Panc1 (cell line): ENCODE measurements around the gene DYNC1I1. TPM values are rescaled to one million over a fixed set of nuclear protein-coding genes. Genes with fewer than 3 reads are reported as not detected.

Source experiments
- ATAC-seq: fragments of 200-7000 bp; cut with Tn5 transposase; 2 replicates; pipeline ENCODE4 v1.9.1; 2020; ENCODE audit warnings: mild to moderate bottlenecking, moderate library complexity
- BruUV-seq: library from RNA; stranded (reverse); fragments of 400-500 nt; replicated peaks from 2 replicates; lab custom pipeline; 2021; lab: Mats Ljungman, UMichigan
- CTCF ChIA-PET: fragments of 300-600 bp; sonication (Branson Sonifier 250); formaldehyde crosslinking; loops from one replicate; lab custom pipeline; 2022; ENCODE audit warnings: antibody characterized with exemption; lab: Charles Lee
- POLR2A ChIA-PET: fragments of 300-600 bp; sonication (Branson Sonifier 250); formaldehyde crosslinking; loops from one replicate; lab custom pipeline; 2022; ENCODE audit warnings: antibody characterized with exemption; lab: Charles Lee
- DNase-seq: peaks from one replicate; pipeline ENCODE4 v3.0.0-alpha.2; 2010; ENCODE audit warnings: low read depth, low spot score
- H3K27ac ChIP-seq: 2 replicates; pipeline ENCODE4 v1.5.1; 2011; ENCODE audit warnings: mild to moderate bottlenecking, low read length, inconsistent platforms
- H3K27me3 ChIP-seq: fragments of 200-500 bp; sonication (Bioruptor generic); 2 replicates; pipeline ENCODE4 v1.6.0; 2014; ENCODE audit warnings: low read length, inconsistent platforms; ENCODE audit not compliant: control insufficient read depth, insufficient read depth
- H3K36me3 ChIP-seq: fragments of 200-500 bp; sonication (Bioruptor generic); 2 replicates; pipeline ENCODE4 v1.5.1; 2014; ENCODE audit warnings: inconsistent platforms, mild to moderate bottlenecking, low read length, moderate library complexity; ENCODE audit not compliant: control insufficient read depth, insufficient read depth
- H3K4me1 ChIP-seq: 2 replicates; pipeline ENCODE4 v1.5.1; 2011; ENCODE audit warnings: inconsistent platforms, mild to moderate bottlenecking, low read length, moderate library complexity; ENCODE audit not compliant: control insufficient read depth, insufficient read depth
- H3K4me3 ChIP-seq, 2 experiments: 2 replicates each; pipeline ENCODE4 v1.5.1; 2011 to 2012; ENCODE audit warnings: low read depth in 2 of 2, low read length in 2 of 2, mild to moderate bottlenecking in 2 of 2, inconsistent platforms in 1 of 2, moderate library complexity in 1 of 2
- H3K9me3 ChIP-seq: fragments of 200-500 bp; sonication (Bioruptor generic); 2 replicates; pipeline ENCODE4 v1.5.1; 2014; ENCODE audit warnings: low read depth, mild to moderate bottlenecking, inconsistent platforms, low read length, moderate library complexity; ENCODE audit not compliant: control insufficient read depth, insufficient read depth
- POLR2AphosphoS5 ChIP-seq: IDR thresholded peaks from 2 replicates; pipeline ENCODE4 v1.6.1; 2012; ENCODE audit warnings: mild to moderate bottlenecking, low read depth, low read length, moderate library complexity
- SIN3A ChIP-seq: IDR thresholded peaks from 2 replicates; pipeline ENCODE4 v1.6.1; 2012; ENCODE audit warnings: low read depth, mild to moderate bottlenecking, low read length, moderate library complexity, borderline replicate concordance; ENCODE audit not compliant: insufficient read depth
- TCF7L2 ChIP-seq: IDR thresholded peaks from 2 replicates; pipeline ENCODE4 v1.6.1; 2011; ENCODE audit warnings: mild to moderate bottlenecking, low read depth, low read length, inconsistent platforms
- in situ Hi-C: cut with HindIII; loops from 2 replicates; pipeline ENCODE4 v1.10.0; 2016; ENCODE audit warnings: low sequenced_read_pairs, low pct_unique_long_range_greater_than_20kb
- intact Hi-C: fragments of 100-400 bp; cut with micrococcal nuclease; formaldehyde crosslinking; loops from one replicate; pipeline ENCODE4 v1.10.0; 2022; ENCODE audit not compliant: unreplicated experiment
- total RNA-seq: library from RNA; stranded (reverse); gene quantifications from one replicate; pipeline ENCODE4 v1.2.1, GENCODE V29; 2021; ENCODE audit not compliant: unreplicated experiment
- TF ChIP-seq, protein P1 (sequence below), 2 experiments: IDR thresholded peaks; 2 replicates each; pipeline ENCODE4 v1.6.1; 2011 to 2012; ENCODE audit warnings: low read depth in 2 of 2, control low read depth in 1 of 2, low read length in 1 of 2, mild to moderate bottlenecking in 1 of 2, moderate library complexity in 1 of 2; ENCODE audit not compliant: insufficient read depth in 1 of 2
- TF ChIP-seq, protein P2 (sequence below): fragments of 450-650 bp; IDR thresholded peaks from 2 replicates; pipeline ENCODE4 v1.5.1; 2017; ENCODE audit warnings: mild to moderate bottlenecking

Gene DYNC1I1
- total RNA-seq, 1 experiment from 2014 or later: 0.13 TPM

DNA sequence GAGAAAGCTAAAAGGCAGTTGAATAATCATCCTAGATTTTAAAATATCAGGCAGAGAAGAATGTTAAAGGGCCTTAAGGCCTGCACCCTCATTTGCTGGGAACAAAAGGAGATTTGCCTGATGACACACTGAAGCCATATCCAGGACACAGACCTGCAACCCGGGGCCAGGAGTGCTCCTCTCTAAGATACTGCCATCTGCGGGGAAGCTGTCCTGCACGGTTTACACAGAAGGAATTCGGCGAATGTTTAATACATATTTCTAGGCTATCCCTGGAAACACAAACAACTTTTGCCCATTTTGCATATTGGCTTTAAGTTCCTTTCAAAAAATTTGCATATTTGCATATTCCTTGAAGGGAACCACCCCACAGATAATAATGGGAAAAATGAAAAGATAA, 52.3 kb downstream of the DYNC1I1 start:
- no peak overlapping the region for H3K27ac ChIP-seq
- POLR2A ChIA-PET: no interaction called here
- BruUV-seq: no TSS peak
- no peaks in the 10 kb centered on the region for H3K36me3 ChIP-seq
- in situ Hi-C loops: no loop called here
- no peak overlapping the region for H3K4me3 ChIP-seq
- DNase-seq: no peak
- no peaks in the 10 kb centered on the region for H3K27me3 ChIP-seq
- CTCF ChIA-PET: no interaction called here
- H3K4me1 ChIP-seq: no peaks in the 10 kb centered on the region
- TF ChIP-seq, protein P1, sequence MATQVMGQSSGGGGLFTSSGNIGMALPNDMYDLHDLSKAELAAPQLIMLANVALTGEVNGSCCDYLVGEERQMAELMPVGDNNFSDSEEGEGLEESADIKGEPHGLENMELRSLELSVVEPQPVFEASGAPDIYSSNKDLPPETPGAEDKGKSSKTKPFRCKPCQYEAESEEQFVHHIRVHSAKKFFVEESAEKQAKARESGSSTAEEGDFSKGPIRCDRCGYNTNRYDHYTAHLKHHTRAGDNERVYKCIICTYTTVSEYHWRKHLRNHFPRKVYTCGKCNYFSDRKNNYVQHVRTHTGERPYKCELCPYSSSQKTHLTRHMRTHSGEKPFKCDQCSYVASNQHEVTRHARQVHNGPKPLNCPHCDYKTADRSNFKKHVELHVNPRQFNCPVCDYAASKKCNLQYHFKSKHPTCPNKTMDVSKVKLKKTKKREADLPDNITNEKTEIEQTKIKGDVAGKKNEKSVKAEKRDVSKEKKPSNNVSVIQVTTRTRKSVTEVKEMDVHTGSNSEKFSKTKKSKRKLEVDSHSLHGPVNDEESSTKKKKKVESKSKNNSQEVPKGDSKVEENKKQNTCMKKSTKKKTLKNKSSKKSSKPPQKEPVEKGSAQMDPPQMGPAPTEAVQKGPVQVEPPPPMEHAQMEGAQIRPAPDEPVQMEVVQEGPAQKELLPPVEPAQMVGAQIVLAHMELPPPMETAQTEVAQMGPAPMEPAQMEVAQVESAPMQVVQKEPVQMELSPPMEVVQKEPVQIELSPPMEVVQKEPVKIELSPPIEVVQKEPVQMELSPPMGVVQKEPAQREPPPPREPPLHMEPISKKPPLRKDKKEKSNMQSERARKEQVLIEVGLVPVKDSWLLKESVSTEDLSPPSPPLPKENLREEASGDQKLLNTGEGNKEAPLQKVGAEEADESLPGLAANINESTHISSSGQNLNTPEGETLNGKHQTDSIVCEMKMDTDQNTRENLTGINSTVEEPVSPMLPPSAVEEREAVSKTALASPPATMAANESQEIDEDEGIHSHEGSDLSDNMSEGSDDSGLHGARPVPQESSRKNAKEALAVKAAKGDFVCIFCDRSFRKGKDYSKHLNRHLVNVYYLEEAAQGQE (IDR thresholded peaks at IDR 0.05; ENCODE audit: insufficient read depth in 1 of 2, low read depth in 2 of 2, low read length in 1 of 2): no peak
- no peak for TF ChIP-seq SIN3A
- no peak for ATAC-seq
- H3K9me3 ChIP-seq: no peaks in the 10 kb centered on the region
- intact Hi-C loops: no loop called here

DNA sequence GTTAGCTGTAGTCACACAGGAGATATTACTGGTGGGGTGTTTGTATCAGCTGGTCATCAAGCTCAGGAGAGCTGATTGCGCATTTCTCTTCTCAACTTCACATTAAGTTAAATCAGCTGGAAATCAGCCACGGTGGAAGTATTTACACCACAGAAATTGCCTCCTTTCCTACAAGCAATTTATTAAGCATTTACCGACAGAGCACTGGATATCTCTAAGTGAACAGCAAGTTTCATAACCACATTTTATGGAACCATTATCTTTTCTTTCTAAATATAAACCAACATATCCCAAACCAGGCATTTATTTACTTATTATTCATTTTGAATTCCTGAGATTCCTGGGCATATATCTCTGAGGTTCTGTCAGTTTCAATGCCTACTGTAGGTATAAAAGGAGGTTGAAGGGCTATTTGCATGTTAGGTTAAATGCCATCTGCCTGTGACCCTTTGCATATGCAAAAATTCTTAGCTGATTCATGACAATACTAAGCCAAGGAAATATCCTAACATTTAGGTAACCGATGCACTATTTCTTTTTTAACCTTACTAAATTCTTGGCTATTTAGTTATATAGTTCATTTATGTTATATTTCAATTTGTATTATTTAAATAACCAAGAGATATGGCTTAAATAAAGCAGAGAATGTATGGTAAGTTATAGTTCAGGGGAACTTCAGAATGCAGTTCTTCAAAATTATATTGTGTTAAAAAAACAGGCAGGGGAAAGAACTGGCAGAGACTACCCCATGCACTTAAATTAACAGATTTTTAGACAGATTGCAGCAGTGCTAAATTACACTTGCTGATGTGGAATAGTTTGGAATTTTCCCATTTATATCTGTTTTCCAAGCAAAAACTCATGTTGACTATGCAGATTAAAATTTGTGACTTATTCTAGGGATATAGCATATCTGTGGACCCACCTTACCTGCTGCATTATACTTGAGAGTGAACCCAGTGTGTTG, 56.8 kb downstream of the DYNC1I1 start:
- H3K9me3 ChIP-seq: no peaks in the 10 kb centered on the region
- no peaks in the 10 kb centered on the region for H3K36me3 ChIP-seq
- no peak for TF ChIP-seq SIN3A
- TF ChIP-seq, protein P2, sequence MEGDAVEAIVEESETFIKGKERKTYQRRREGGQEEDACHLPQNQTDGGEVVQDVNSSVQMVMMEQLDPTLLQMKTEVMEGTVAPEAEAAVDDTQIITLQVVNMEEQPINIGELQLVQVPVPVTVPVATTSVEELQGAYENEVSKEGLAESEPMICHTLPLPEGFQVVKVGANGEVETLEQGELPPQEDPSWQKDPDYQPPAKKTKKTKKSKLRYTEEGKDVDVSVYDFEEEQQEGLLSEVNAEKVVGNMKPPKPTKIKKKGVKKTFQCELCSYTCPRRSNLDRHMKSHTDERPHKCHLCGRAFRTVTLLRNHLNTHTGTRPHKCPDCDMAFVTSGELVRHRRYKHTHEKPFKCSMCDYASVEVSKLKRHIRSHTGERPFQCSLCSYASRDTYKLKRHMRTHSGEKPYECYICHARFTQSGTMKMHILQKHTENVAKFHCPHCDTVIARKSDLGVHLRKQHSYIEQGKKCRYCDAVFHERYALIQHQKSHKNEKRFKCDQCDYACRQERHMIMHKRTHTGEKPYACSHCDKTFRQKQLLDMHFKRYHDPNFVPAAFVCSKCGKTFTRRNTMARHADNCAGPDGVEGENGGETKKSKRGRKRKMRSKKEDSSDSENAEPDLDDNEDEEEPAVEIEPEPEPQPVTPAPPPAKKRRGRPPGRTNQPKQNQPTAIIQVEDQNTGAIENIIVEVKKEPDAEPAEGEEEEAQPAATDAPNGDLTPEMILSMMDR: no peak
- TF ChIP-seq TCF7L2: no peak
- TF ChIP-seq, protein P1 (IDR thresholded peaks at IDR 0.05; ENCODE audit: insufficient read depth in 1 of 2, low read depth in 2 of 2, low read length in 1 of 2): no peak
- no peak for TF ChIP-seq POLR2AphosphoS5
- in situ Hi-C loops (no loop called here), intact Hi-C loops (no loop called here)
- CTCF ChIA-PET: no interaction called here
- no peaks in the 10 kb centered on the region for H3K27me3 ChIP-seq
- H3K4me1 ChIP-seq: no peaks in the 10 kb centered on the region
- no peak overlapping the region for H3K27ac ChIP-seq
- ATAC-seq (no peak), DNase-seq (no peak)
- POLR2A ChIA-PET: no interaction called here
- no peak overlapping the region for H3K4me3 ChIP-seq
- no TSS peak for BruUV-seq
